BJ (cell line): Measurements from ENCODE around the gene PRDM2. TPM values are rescaled to one million over a fixed set of nuclear protein-coding genes. Genes with fewer than 3 reads are reported as not detected.
"Not testable (repeated sequence)": the region's sequence is repeated elsewhere in the genome, so short reads cannot be mapped to it uniquely, and the experiment has no call there.

ENCODE experiments used
- CTCF ChIA-PET: fragments of 350-600 bp; formaldehyde crosslinking; extraction: SDS; loops from one replicate; lab custom pipeline; 2021; ENCODE audit warnings: antibody characterized with exemption, inconsistent platforms; lab: Yijun Ruan, JAX
- POLR2A ChIA-PET: fragments of 300-600 bp; sonication (Branson Sonifier 250); formaldehyde crosslinking; extraction: SDS; loops from one replicate; lab custom pipeline; 2021; ENCODE audit warnings: antibody characterized with exemption; lab: Charles Lee
- DNase-seq: peaks from one replicate; pipeline ENCODE4 v3.0.0-alpha.2; 2011; ENCODE audit warnings: low read depth
- H3K27me3 ChIP-seq: 2 replicates; pipeline ENCODE4 v1.6.0; 2011; ENCODE audit warnings: low read length; ENCODE audit not compliant: control insufficient read depth, insufficient read depth
- H3K36me3 ChIP-seq: 2 replicates; pipeline ENCODE4 v1.5.1; 2011; ENCODE audit warnings: low read length; ENCODE audit not compliant: control insufficient read depth, insufficient read depth
- H3K4me3 ChIP-seq: 2 replicates; pipeline ENCODE4 v1.5.1; 2011; ENCODE audit warnings: low read depth, mild to moderate bottlenecking, control low read depth, low read length
- polyA plus RNA-seq: library from polyadenylated mRNA; depleted of rRNA; stranded (reverse); fragments of >200 nt; gene quantifications from 2 replicates; pipeline ENCODE4 v1.2.3, GENCODE V29; 2011
- TF ChIP-seq, protein P1 (sequence below): IDR thresholded peaks from 2 replicates; pipeline ENCODE4 v1.5.1; 2011; ENCODE audit warnings: low read depth, mild to moderate bottlenecking, control low read depth, inconsistent platforms, low read length, moderate library complexity; ENCODE audit not compliant: insufficient read depth

Gene PRDM2
- polyA plus RNA-seq, 1 experiment = 9.6 TPM

DNA sequence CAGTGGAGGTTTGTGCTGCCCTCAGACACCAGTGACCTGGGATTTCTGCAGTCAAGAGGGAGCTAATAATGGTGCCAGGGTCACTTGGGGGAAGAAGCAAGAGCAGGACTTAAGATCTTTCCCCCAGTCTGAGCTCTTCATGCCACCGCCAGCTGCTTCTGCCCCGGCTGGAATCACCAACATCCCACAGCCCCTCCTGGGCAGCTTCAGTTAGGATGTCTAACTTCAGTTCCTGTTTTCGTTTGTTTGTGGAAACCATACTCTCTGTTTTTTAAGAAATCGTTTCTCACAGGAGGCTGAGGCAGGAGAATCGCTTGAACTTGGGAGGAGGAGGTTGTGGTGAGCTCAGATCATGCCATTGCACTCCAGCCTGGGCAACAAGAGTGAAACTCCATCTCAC lies 25.6 kb upstream of the PRDM2 start:
- Histone ChIP-seq H3K27me3 (no peaks in the 10 kb centered on the region), H3K36me3 (no peaks in the 10 kb centered on the region), H3K4me3 (no peak overlapping the region)
- POLR2A ChIA-PET = interaction anchor here (0.7 kb wide), 1 partner anchor 84 kb away, joined by 3 read pairs; no protein-coding TSS in a partner anchor
- no peak for DNase-seq
- CTCF ChIA-PET = interaction anchor here (0.9 to 2.7 kb wide), 3 partner anchors 9 to 51 kb away, joined by 4 to 14 read pairs (median 6); no protein-coding TSS in a partner anchor
- TF ChIP-seq, protein P1, sequence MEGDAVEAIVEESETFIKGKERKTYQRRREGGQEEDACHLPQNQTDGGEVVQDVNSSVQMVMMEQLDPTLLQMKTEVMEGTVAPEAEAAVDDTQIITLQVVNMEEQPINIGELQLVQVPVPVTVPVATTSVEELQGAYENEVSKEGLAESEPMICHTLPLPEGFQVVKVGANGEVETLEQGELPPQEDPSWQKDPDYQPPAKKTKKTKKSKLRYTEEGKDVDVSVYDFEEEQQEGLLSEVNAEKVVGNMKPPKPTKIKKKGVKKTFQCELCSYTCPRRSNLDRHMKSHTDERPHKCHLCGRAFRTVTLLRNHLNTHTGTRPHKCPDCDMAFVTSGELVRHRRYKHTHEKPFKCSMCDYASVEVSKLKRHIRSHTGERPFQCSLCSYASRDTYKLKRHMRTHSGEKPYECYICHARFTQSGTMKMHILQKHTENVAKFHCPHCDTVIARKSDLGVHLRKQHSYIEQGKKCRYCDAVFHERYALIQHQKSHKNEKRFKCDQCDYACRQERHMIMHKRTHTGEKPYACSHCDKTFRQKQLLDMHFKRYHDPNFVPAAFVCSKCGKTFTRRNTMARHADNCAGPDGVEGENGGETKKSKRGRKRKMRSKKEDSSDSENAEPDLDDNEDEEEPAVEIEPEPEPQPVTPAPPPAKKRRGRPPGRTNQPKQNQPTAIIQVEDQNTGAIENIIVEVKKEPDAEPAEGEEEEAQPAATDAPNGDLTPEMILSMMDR = no peak

DNA sequence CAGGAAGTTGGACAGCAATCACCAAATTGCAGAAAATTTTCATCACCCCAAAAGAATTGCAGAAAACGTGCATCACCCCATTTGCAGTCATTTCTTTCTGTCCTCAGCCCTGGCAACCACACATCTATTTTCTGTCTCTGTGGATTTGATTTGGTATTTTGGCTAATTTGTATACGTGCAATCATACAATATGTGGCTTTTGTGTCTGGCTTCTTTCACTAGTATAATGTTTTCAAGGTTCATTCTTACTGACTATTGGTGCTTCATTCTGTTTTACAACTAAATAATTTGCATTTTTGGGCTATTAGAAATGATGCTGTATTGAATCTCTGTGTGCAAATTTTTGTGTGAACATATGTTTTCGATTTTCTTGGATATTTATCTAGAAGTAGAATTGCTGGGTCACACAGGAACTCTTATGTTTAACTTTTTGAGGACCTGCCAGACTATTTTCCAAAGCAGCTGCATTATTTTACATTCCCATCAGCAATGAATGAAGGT lies 24.8 kb upstream of the PRDM2 start:
- H3K27me3 ChIP-seq = no peaks in the 10 kb centered on the region
- TF ChIP-seq, protein P1 = no peak
- POLR2A ChIA-PET = no interaction called here

GRCh38 chr1:13677896-13678295 lies 22.1 kb upstream of the PRDM2 start:
- TF ChIP-seq, protein P1 = no peak
- ChIA-PET POLR2A (no interaction called here), CTCF (no interaction called here)
- no peaks in the 10 kb centered on the region for H3K27me3 ChIP-seq
- no peak overlapping the region for H3K4me3 ChIP-seq
- H3K36me3 ChIP-seq = no peaks in the 10 kb centered on the region
- no peak for DNase-seq

More for the DNA sequence above, 24.8 kb upstream of the PRDM2 start:
- DNase-seq = peak; percentile 61
- Histone ChIP-seq H3K36me3 (no peaks in the 10 kb centered on the region), H3K4me3 (no peak overlapping the region)
- CTCF ChIA-PET = interaction anchor here (0.6 to 2.7 kb wide), 3 partner anchors 10 to 117 kb away, joined by 3 to 14 read pairs (median 4); no protein-coding TSS in a partner anchor

GRCh38 chr1:13679651-13680050 lies 20.3 kb upstream of the PRDM2 start:
- Histone ChIP-seq H3K36me3 (no peaks in the 10 kb centered on the region), H3K4me3 (no peak overlapping the region), H3K27me3 (no peaks in the 10 kb centered on the region)
- TF ChIP-seq, protein P1 = no peak
- DNase-seq = no peak
- ChIA-PET CTCF (interaction anchor here (1.4 to 1.6 kb wide), 2 partner anchors 46 to 131 kb away, joined by 3 to 6 read pairs; no protein-coding TSS in a partner anchor), POLR2A (interaction anchor here (0.6 kb wide), 1 partner anchor 70 kb away, joined by 3 read pairs; no protein-coding TSS in a partner anchor)

- CTCF ChIA-PET = interaction anchor here (1.4 kb wide), 1 partner anchor 130 kb away, joined by 3 read pairs; no protein-coding TSS in a partner anchor
- not testable (repeated sequence) for DNase-seq
Measured at GRCh38 chr1:13680609-13681008, 19.4 kb upstream of the PRDM2 start.

More at GRCh38 chr1:13680609-13681008, 19.4 kb upstream of the PRDM2 start:
- H3K27me3 ChIP-seq, POLR2A ChIA-PET, H3K36me3 ChIP-seq, H3K4me3 ChIP-seq: not testable (repeated sequence)
